OCI-LY1 (cell line): ENCODE results near the gene IL3.

Source experiments
- EZH2 ChIP-seq: fragments of 200-600 bp; sonication (generic), shearing (Covaris generic); IDR thresholded peaks from 2 replicates; pipeline ENCODE4 v1.8.0; 2017; ENCODE audit warnings: borderline replicate concordance, mixed run types, mild to moderate bottlenecking, antibody characterized with exemption, low read length, moderate library complexity, mixed read lengths
- TF ChIP-seq, protein P1 (sequence below): fragments of 200-600 bp; sonication (generic), shearing (Covaris generic); IDR thresholded peaks from 2 replicates; pipeline ENCODE4 v1.5.1; 2017; ENCODE audit warnings: mild to moderate bottlenecking, antibody characterized with exemption, low read length, moderate library complexity, mixed read lengths

DNA sequence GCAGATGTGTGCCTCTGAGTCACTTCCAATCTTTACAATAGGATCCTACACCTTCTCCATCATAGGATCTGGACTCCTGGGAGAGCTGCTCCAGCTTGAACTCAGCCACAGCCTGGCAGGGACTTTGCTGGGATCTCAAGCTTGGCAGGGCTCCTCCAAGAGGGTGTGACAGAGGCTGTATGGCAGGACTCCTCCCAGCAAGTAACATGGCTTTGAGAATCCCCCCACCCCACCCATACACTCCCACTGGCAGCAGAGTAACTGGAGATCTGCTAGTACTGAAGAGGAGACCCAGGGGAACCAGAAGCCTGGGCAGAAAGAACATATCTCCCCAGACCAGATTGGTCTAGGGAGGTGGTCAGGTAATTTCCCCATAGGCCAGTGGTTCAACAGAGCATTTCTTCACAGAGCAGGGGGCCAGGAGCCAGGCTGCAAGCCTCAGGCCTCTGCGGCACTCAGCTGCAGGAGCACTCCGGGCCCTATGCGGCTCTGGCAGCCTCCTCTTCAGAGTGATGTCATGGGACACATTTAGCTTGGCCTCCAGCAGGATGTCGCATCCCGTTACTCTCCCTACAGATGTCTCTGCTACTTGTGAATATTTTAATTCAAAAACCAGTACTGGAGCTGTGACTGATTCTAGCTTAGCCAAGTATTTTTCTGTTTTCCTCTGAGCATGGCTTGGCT lies 47.3 kb upstream of the IL3 start:
- TF ChIP-seq, protein P1, sequence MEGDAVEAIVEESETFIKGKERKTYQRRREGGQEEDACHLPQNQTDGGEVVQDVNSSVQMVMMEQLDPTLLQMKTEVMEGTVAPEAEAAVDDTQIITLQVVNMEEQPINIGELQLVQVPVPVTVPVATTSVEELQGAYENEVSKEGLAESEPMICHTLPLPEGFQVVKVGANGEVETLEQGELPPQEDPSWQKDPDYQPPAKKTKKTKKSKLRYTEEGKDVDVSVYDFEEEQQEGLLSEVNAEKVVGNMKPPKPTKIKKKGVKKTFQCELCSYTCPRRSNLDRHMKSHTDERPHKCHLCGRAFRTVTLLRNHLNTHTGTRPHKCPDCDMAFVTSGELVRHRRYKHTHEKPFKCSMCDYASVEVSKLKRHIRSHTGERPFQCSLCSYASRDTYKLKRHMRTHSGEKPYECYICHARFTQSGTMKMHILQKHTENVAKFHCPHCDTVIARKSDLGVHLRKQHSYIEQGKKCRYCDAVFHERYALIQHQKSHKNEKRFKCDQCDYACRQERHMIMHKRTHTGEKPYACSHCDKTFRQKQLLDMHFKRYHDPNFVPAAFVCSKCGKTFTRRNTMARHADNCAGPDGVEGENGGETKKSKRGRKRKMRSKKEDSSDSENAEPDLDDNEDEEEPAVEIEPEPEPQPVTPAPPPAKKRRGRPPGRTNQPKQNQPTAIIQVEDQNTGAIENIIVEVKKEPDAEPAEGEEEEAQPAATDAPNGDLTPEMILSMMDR, result no peak
- TF ChIP-seq EZH2, result no peak
